DOHH2 (cell line): ENCODE measurements around the gene FAM83C.

Source experiments
- CTCF ChIP-seq: fragments of 200-600 bp; sonication (generic); IDR thresholded peaks from one replicate; pipeline ENCODE4 v1.5.1; 2014; ENCODE audit warnings: antibody characterized with exemption, mild to moderate bottlenecking, low read depth, low read length; ENCODE audit not compliant: poor library complexity, severe bottlenecking
- EZH2phosphoT487 ChIP-seq: fragments of 200-600 bp; sonication (generic); IDR thresholded peaks from 2 replicates; pipeline ENCODE4 v1.6.1; 2017; ENCODE audit warnings: borderline replicate concordance, mild to moderate bottlenecking, antibody characterized with exemption, low read length, moderate library complexity, mixed read lengths

GRCh38 chr20:35283441-35284266 lies 8.6 kb downstream of the FAM83C start:
- TF ChIP-seq CTCF (no peak), EZH2phosphoT487 (no peak)
